ENCODE measurements around the gene SETD5. TPM values are rescaled to one million over a fixed set of nuclear protein-coding genes. Genes with fewer than 3 reads are reported as not detected.

SETD5 gene
- total RNA-seq, 4 donors from 2014 or later = 57.9 to 198 (median 94.2) TPM

DNA sequence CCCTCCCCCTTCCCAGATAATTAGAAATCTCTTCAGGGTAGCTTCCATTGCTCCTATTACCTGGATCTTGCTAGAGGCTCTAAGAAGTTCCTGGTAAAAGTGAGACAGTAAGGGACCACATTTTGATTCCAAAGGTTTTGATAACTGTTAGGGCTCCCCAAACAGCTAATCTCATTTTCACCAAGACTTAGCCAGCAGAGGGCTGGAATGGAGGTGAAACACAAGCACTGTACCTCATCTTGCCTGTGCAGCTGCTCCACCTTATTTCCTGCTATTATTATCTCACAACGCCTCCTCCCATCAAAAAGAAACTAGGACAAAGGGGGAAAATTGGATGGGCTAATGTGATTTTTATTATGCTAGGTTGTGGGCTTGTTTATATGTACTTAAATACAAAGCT lies 7.3 kb downstream of the SETD5 start:
- Histone ChIP-seq H3K4me3 (no peak overlapping the region), H3K27me3 (no peaks in the 10 kb centered on the region), H3K9me3 (no peaks in the 10 kb centered on the region), H3K27ac (peak overlapping the region in 1 of 2 donors; percentile 25), H3K4me1 (peaks cover 27% of the 10 kb centered on the region in 2 donors), H3K36me3 (no peaks in the 10 kb centered on the region)
- DNase-seq = no peak
- intact Hi-C loops (cut with DNase I; ENCODE audit: low total_unique reads) = no loop called here
- TF ChIP-seq, protein P1, sequence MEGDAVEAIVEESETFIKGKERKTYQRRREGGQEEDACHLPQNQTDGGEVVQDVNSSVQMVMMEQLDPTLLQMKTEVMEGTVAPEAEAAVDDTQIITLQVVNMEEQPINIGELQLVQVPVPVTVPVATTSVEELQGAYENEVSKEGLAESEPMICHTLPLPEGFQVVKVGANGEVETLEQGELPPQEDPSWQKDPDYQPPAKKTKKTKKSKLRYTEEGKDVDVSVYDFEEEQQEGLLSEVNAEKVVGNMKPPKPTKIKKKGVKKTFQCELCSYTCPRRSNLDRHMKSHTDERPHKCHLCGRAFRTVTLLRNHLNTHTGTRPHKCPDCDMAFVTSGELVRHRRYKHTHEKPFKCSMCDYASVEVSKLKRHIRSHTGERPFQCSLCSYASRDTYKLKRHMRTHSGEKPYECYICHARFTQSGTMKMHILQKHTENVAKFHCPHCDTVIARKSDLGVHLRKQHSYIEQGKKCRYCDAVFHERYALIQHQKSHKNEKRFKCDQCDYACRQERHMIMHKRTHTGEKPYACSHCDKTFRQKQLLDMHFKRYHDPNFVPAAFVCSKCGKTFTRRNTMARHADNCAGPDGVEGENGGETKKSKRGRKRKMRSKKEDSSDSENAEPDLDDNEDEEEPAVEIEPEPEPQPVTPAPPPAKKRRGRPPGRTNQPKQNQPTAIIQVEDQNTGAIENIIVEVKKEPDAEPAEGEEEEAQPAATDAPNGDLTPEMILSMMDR (IDR thresholded peaks at IDR 0.05) = no peak
- no peak for TF ChIP-seq POLR2A (IDR thresholded peaks at IDR 0.05)

DNA sequence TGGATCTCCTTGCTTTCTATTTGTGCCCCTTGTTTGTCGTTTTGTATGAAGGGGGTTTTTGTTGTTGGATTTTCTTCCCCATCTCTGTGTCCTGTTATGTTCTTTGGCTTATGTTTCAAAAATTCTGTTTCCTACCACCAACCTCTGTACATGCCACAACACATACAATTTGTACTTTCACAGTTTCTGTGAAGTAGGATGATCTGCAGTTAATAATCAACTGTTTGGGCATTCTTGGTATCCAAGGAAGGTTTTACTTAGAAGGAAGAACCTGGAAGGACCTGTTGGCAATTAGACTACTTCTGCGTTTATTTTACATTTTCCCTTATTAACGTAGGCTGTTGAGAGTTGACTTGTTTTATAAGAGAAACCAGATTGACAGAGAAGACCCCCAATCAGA lies 8.3 kb downstream of the SETD5 start:
- no peak overlapping the region for H3K4me3 ChIP-seq
- H3K9me3 ChIP-seq = no peaks in the 10 kb centered on the region
- TF ChIP-seq, protein P1 (IDR thresholded peaks at IDR 0.05) = no peak
- TF ChIP-seq POLR2A (IDR thresholded peaks at IDR 0.05) = no peak
- DNase-seq = no peak
- H3K4me1 ChIP-seq = peaks cover 27 to 28% of the 10 kb centered on the region in 2 donors
- intact Hi-C loops (cut with DNase I; ENCODE audit: low total_unique reads) = no loop called here
- H3K27me3 ChIP-seq = no peaks in the 10 kb centered on the region
- H3K27ac ChIP-seq = no peak overlapping the region
- H3K36me3 ChIP-seq = no peaks in the 10 kb centered on the region

DNA sequence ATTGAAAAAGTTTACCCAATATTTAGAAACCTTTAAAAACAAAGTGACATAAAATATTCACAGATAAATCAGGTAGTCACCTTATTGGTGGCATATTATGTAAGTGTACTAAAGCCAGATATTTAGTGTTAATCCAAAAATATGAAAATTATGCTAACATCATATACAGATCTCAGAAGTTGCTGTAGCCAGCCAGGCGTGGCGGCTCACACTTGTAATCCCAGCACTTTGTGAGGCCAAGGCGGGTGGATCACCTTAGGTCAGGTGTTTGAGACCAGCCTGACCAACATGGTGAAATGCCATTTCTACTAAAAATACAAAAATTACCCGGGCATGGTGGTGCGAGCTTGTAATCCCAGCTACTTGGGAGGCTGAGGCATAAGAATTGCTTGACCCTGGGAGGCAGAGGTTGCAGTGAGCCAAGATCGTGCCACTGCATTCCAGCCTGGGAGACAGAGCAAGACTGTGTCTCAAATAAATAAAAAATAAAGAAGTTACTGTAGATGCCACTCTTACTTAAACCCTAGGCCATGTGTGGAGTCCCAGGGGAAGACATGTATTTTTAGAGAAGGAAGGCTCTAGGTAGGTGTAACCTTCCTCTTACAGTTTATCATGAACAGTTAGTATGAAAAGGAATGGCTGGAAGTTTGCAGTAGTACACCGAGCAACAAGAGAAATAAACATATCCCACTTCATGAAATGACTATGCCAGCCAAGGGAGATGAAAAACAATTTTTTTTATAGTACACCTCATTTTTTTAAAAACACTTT lies 9.6 kb downstream of the SETD5 start:
- peaks cover 20 to 36% of the 10 kb centered on the region in 2 donors for H3K4me1 ChIP-seq
- no peak for DNase-seq
- no peaks in the 10 kb centered on the region for H3K36me3 ChIP-seq
- H3K4me3 ChIP-seq = no peak overlapping the region
- TF ChIP-seq POLR2A (IDR thresholded peaks at IDR 0.05) = no peak
- TF ChIP-seq, protein P1 (IDR thresholded peaks at IDR 0.05) = no peak
- no peaks in the 10 kb centered on the region for H3K9me3 ChIP-seq
- H3K27me3 ChIP-seq = no peaks in the 10 kb centered on the region
- H3K27ac ChIP-seq = peak overlapping the region in 1 of 2 donors; percentile 2
- intact Hi-C loops (cut with DNase I; ENCODE audit: low total_unique reads) = no loop called here

DNA sequence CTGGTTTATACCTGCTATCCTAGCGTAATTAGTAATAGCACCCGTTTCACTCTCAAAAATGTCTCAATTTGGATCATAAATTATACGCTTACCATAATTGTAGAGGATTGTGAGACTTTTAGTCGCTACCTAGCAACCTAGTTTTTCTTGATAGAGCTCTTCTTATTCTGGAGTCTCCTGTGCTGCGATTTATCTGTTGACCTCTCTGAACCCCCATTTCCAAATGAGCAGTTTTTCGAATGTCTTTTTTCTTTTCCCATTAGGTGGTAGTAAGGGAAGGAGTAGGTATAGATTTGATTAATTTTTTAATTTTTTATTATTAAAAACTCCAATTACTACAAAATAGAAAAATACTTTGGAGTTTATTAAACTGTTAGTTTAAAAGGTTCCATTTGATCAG lies 10.6 kb downstream of the SETD5 start:
- no peak overlapping the region for H3K4me3 ChIP-seq
- H3K27me3 ChIP-seq = no peaks in the 10 kb centered on the region
- no peak overlapping the region for H3K27ac ChIP-seq
- H3K4me1 ChIP-seq = peaks cover 12 to 36% of the 10 kb centered on the region in 2 donors
- H3K9me3 ChIP-seq = no peaks in the 10 kb centered on the region
- intact Hi-C loops (cut with DNase I; ENCODE audit: low total_unique reads) = no loop called here
- TF ChIP-seq POLR2A (IDR thresholded peaks at IDR 0.05) = no peak
- TF ChIP-seq, protein P1 (IDR thresholded peaks at IDR 0.05) = no peak
- no peaks in the 10 kb centered on the region for H3K36me3 ChIP-seq
- DNase-seq = no peak

DNA sequence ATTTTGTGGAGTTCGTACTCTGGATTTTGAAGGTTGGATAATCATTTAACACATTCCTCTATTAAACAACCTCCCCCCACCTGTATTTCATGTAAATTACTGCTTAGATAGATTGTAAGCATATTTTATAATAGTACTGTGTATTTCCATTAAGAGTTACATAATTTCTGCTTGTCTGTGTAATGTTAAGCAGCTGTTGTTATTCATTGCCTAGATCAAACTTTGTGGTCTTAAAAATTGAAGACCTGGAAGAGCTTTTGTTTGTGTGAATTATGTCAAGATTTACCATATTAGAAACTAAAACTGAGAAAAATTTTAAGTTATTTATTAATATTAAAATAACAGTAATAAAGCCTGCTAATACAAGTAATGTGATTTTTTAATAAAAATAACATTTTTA lies 11.1 kb downstream of the SETD5 start:
- H3K4me3 ChIP-seq = no peak overlapping the region
- peak overlapping the region in 1 of 2 donors; percentile 55 for H3K27ac ChIP-seq
- no peak for DNase-seq
- intact Hi-C loops (cut with DNase I; ENCODE audit: low total_unique reads) = no loop called here
- H3K27me3 ChIP-seq = no peaks in the 10 kb centered on the region
- TF ChIP-seq, protein P1 (IDR thresholded peaks at IDR 0.05) = no peak
- TF ChIP-seq POLR2A (IDR thresholded peaks at IDR 0.05) = no peak
- peaks cover 10 to 36% of the 10 kb centered on the region in 2 donors for H3K4me1 ChIP-seq
- H3K9me3 ChIP-seq = no peaks in the 10 kb centered on the region
- no peaks in the 10 kb centered on the region for H3K36me3 ChIP-seq

All from uterus (tissue), 4 donors.